Coronary artery (tissue), 2 donors: ENCODE data around the gene ADAMTS12.

ENCODE experiments used
- DNase-seq: peaks from one replicate; pipeline ENCODE4 v3.0.0-alpha.2; 2017; ENCODE audit warnings: low spot score
- H3K27ac ChIP-seq, 2 donors: fragments of 200-600 bp; sonication (generic); one replicate each; pipeline ENCODE4 v1.5.1; 2016 to 2019
- H3K4me3 ChIP-seq: fragments of 200-600 bp; sonication (generic); 2 replicates; pipeline ENCODE4 v1.5.1; 2016; ENCODE audit warnings: mild to moderate bottlenecking, moderate library complexity
- TF ChIP-seq, protein P1 (sequence below): fragments of 200-600 bp; sonication (generic); IDR thresholded peaks from one replicate; pipeline ENCODE4 v1.5.1; 2019; ENCODE audit warnings: antibody characterized with exemption

Gene ADAMTS12

DNA sequence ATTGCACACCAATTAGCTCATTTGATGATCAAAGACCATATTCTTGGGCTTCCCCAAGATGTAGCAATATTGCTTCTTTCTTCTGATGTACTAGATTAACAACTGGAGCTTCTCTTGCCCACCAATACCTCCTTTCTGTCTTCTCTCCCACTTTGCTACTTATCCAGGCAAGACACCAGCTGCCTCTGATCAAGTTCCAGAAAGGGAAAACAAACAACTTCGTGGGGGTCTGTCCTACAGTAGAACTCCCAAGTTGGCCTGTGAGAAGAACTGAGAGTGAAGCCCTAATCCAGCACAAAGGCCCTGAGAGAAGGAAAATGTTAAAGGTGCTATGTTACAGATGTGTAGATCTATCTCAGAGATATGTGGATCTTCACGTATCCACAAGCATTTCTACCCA is 44.9 kb downstream of the ADAMTS12 start:
- H3K4me3 ChIP-seq, result no peak overlapping the region
- H3K27ac ChIP-seq, result no peak overlapping the region
- TF ChIP-seq, protein P1, sequence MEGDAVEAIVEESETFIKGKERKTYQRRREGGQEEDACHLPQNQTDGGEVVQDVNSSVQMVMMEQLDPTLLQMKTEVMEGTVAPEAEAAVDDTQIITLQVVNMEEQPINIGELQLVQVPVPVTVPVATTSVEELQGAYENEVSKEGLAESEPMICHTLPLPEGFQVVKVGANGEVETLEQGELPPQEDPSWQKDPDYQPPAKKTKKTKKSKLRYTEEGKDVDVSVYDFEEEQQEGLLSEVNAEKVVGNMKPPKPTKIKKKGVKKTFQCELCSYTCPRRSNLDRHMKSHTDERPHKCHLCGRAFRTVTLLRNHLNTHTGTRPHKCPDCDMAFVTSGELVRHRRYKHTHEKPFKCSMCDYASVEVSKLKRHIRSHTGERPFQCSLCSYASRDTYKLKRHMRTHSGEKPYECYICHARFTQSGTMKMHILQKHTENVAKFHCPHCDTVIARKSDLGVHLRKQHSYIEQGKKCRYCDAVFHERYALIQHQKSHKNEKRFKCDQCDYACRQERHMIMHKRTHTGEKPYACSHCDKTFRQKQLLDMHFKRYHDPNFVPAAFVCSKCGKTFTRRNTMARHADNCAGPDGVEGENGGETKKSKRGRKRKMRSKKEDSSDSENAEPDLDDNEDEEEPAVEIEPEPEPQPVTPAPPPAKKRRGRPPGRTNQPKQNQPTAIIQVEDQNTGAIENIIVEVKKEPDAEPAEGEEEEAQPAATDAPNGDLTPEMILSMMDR, result no peak
- no peak for DNase-seq

DNA sequence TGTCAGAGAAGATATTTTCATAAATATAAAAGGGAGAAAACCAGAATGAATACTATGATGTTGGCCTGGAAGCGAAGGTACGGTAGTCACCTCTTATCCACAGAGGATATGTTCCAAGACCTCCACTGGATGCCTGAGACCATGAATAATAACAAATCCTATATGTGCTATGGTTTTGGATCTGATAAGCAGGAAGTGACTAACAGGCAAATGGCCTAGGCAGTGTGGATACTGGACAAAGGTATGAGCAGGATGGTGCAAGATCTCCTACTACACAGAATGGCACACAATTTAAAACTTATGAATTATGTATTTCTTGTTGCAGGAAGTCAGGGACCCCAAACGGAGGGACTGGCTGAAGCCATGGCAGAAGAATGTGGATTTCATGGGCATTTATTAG is 48.2 kb downstream of the ADAMTS12 start:
- Histone ChIP-seq H3K4me3 (no peak overlapping the region), H3K27ac (no peak overlapping the region)
- TF ChIP-seq, protein P1, result no peak
- no peak for DNase-seq

DNA sequence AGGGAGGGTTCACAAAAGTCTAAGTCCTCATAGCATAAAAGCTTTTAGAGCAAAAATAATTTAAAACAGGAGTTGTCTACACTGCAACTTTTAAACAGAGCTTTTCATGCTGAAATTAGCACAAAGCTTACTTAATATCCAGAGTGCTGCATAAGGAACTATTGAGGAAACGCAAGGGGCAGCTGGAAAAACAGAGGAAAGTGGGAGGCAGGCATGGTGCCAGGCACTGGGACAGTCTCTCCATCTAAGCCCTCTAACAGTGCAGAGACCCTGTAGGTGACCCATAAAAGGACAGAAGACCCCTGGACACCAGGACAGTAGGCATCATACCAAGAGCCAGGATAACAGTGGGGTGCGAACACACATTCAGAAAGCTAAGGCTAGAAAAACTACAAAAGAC is 49.3 kb downstream of the ADAMTS12 start:
- TF ChIP-seq, protein P1, result no peak

DNA sequence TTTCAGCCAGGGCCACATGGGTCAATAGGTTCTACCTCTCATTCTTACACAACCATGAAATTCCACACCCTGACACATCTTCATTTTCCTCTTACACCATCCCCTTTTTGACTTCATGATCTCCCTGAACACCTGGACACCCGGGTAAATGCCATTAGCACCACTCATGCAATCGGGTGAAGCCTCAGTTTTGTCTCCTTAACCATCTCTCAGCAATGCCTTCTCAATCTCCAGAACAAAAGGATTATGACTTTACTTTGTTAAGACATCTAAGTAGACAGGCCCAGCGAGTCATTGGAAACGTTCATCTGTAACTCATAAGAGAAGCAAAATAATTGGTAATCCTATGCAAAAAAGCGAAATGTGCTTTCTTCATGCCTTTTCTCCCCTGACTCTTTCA is 49.9 kb downstream of the ADAMTS12 start:
- DNase-seq, result no peak
- H3K27ac ChIP-seq, result no peak overlapping the region
- H3K4me3 ChIP-seq, result no peak overlapping the region
- TF ChIP-seq, protein P1, result no peak

More for the DNA sequence above, 49.3 kb downstream of the ADAMTS12 start:
- no peak for DNase-seq
- Histone ChIP-seq H3K4me3 (no peak overlapping the region), H3K27ac (no peak overlapping the region)

DNA sequence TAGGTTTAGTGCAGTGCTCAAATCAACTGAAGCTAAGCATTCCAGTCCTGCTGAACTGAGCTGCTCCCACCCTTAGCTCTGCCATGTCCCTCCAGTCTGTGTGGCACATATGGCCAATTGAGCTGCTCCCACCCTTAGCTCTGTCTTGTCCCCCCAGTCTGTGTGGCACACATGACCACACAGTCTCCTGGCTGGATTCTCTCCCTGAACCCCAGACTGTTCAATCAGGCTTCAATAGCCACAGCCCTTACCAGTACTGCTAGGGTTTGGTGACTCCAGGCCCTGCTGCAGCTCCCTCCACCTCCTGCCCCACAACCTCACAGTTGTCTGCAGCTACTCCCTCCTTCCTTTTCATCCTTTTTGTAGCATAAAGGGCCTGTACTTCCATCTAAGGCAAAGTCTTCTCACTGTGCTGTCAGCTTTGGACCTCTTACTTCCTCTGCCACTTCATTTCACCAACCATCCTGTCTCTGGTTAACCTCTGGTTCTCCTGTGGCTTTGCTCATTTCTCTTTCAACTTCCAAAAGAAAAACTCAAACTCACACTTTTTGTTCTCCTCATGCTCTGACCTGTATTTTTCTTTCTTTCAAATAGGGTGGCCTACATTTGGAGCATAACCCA is 50.8 kb downstream of the ADAMTS12 start:
- TF ChIP-seq, protein P1, result no peak
- Histone ChIP-seq H3K4me3 (no peak overlapping the region), H3K27ac (peak overlapping the region in 1 of 2 donors; percentile 71)
- no peak for DNase-seq

DNA sequence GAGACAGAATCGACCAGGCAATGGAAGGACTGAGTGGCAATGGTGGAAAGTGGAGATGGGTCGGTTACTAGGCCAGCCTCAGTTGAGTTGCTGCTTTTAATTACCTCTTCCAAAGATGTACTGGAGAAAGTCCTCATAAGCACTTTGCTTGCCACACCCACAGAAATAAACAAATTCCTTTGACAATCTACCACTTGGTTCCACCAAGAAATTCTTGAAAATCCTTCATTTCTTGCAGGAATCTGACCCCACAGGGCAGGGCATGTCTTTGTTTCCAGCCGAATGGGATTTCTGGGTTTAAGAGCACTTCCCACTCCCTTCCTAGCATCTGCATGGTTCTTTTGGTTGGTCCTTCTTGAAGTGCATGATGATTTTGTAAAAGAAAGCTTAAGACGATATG is 54.5 kb downstream of the ADAMTS12 start:
- DNase-seq, result no peak
- H3K27ac ChIP-seq, result no peak overlapping the region
- no peak overlapping the region for H3K4me3 ChIP-seq
- TF ChIP-seq, protein P1, result no peak

DNA sequence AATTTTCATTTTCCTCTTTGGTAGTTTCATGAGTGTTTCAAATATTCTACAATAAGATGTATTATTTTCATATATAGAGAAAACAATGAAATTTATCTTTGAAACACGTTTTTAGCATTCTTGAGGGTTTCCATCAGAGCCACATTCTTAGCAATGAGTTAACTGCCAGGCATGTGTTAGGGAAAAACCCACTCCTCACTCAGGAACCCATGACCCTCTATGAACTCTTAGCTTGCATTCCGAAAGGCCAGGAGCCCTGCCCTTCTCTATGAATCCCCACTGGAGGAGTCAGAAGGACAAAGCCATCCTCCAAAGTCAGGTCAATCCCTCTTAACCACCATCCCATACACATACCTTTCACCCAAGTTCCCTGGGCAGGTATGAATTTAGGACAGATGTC is 57.5 kb downstream of the ADAMTS12 start:
- TF ChIP-seq, protein P1, result no peak
- H3K4me3 ChIP-seq, result no peak overlapping the region
- H3K27ac ChIP-seq, result no peak overlapping the region
- no peak for DNase-seq
